ENCODE measurements around the gene CDC6. TPM values are rescaled to one million over a fixed set of nuclear protein-coding genes. Genes with fewer than 3 reads are reported as not detected.
A peak's percentile ranks its signal among the peaks of the same experiment; 100 is the strongest.

Gene CDC6
- total RNA-seq, 4 donors from 2014 or later, result 0.27 to 0.75 (median 0.66) TPM; not detected in 1

GRCh38 chr17:40343219-40344119 lies 55.8 kb downstream of the CDC6 start:
- Histone ChIP-seq H3K9me3 (no peaks in the 10 kb centered on the region), H3K36me3 (no peaks in the 10 kb centered on the region), H3K27me3 (no peaks in the 10 kb centered on the region), H3K4me3 (peak overlapping the region; percentile 70 to 81 (median 76)), H3K27ac (peak overlapping the region; percentile 95 to 100 (median 98)), H3K4me1 (peaks cover 84 to 89% of the 10 kb centered on the region in 2 donors)
- TF ChIP-seq CTCF (IDR thresholded peaks at IDR 0.05 in 4 of 5, conservative IDR thresholded peaks at IDR 0.05 in 1 of 5), result no peak
- TF ChIP-seq POLR2A (IDR thresholded peaks at IDR 0.05), result no peak
- in situ Hi-C loops (cut with MboI; ENCODE audit: low sequenced_read_pairs in 4 of 4), result no loop called here
- ATAC-seq (no peak), DNase-seq (peak in 1 of 2 donors; percentile 53)
- intact Hi-C loops (cut with DNase I; ENCODE audit: low total_unique reads), result loop anchor here (1.0 to 10.0 kb wide), 3 partner anchors 34 to 1149 kb away; partner anchors contain the start of genes CACNB1, MSL1 and RARA

- intact Hi-C loops (cut with DNase I; ENCODE audit: low total_unique reads), result loop anchor here (1.0 to 10.0 kb wide), 3 partner anchors 35 to 1150 kb away; partner anchors contain the start of genes CACNB1, MSL1 and RARA
Measured at GRCh38 chr17:40344421-40345160, 56.9 kb downstream of the CDC6 start.

GRCh38 chr17:40345161-40345993 lies 57.7 kb downstream of the CDC6 start:
- peak overlapping the region; percentile 95 to 100 (median 98) for H3K27ac ChIP-seq
- H3K27me3 ChIP-seq, result no peaks in the 10 kb centered on the region
- ATAC-seq (no peak), DNase-seq (peak in 1 of 2 donors; percentile 46)
- in situ Hi-C loops (cut with MboI; ENCODE audit: low sequenced_read_pairs in 4 of 4) (no loop called here), intact Hi-C loops (cut with DNase I; ENCODE audit: low total_unique reads) (loop anchor here (10.0 kb wide), 1 partner anchor 1151 kb away; the partner anchor contains the start of gene CACNB1)
- no peaks in the 10 kb centered on the region for H3K9me3 ChIP-seq
- no peaks in the 10 kb centered on the region for H3K36me3 ChIP-seq
- TF ChIP-seq CTCF (IDR thresholded peaks at IDR 0.05 in 4 of 5, conservative IDR thresholded peaks at IDR 0.05 in 1 of 5), result no peak
- peak; percentile 10 to 17 for TF ChIP-seq POLR2A (IDR thresholded peaks at IDR 0.05)
- peaks cover 86 to 90% of the 10 kb centered on the region in 2 donors for H3K4me1 ChIP-seq
- H3K4me3 ChIP-seq, result peak overlapping the region; percentile 70 to 81 (median 76)

More at GRCh38 chr17:40344421-40345160, 56.9 kb downstream of the CDC6 start:
- Histone ChIP-seq H3K27ac (peak overlapping the region; percentile 95 to 100 (median 98)), H3K4me1 (peaks cover 86 to 90% of the 10 kb centered on the region in 2 donors), H3K4me3 (peak overlapping the region; percentile 70 to 81 (median 76)), H3K27me3 (no peaks in the 10 kb centered on the region), H3K9me3 (no peaks in the 10 kb centered on the region), H3K36me3 (no peaks in the 10 kb centered on the region)
- no peak for DNase-seq
- TF ChIP-seq POLR2A (IDR thresholded peaks at IDR 0.05) (no peak), CTCF (IDR thresholded peaks at IDR 0.05 in 4 of 5, conservative IDR thresholded peaks at IDR 0.05 in 1 of 5) (no peak)
- in situ Hi-C loops (cut with MboI; ENCODE audit: low sequenced_read_pairs in 4 of 4), result no loop called here
- no peak for ATAC-seq

All from gastrocnemius medialis (tissue), 4 donors.